K562 (cell line): ENCODE measurements around the gene KBTBD3. TPM values are rescaled to one million over a fixed set of nuclear protein-coding genes. Genes with fewer than 3 reads are reported as not detected.

ENCODE experiments used
- CREM ChIP-seq: IDR thresholded peaks from 2 replicates; pipeline ENCODE4 v1.6.1; 2014; ENCODE audit warnings: antibody characterized with exemption, low read depth
- CTCF ChIP-seq, 3 experiments: IDR thresholded peaks in 2 of 3; conservative IDR thresholded peaks in 1 of 3; 2 replicates each; pipeline ENCODE4 v1.5.1; 2011 to 2012; ENCODE audit warnings: low read length in 3 of 3, mild to moderate bottlenecking in 3 of 3, control low read depth in 2 of 3, improper control_type of control experiment in 1 of 3, inconsistent platforms in 1 of 3, low read depth in 1 of 3, mixed read lengths in 1 of 3, moderate library complexity in 1 of 3; ENCODE audit not compliant: insufficient read depth in 2 of 3
- ELF4 ChIP-seq: fragments of 450-650 bp; formaldehyde crosslinking; IDR thresholded peaks from 2 replicates; pipeline ENCODE4 v1.4.0; 2022; ENCODE audit warnings: missing genetic modification characterization
- GTF3C2 ChIP-seq: IDR thresholded peaks from 3 replicates; pipeline ENCODE4 v1.6.1; 2011; ENCODE audit warnings: borderline replicate concordance, mild to moderate bottlenecking, moderate library complexity; ENCODE audit not compliant: insufficient read length; ENCODE audit errors: extremely low read depth
- HDAC3 ChIP-seq: fragments of 450-650 bp; IDR thresholded peaks from 2 replicates; pipeline ENCODE4 v1.6.1; 2018; ENCODE audit warnings: borderline replicate concordance, mild to moderate bottlenecking, moderate library complexity; ENCODE audit not compliant: partially characterized antibody
- NR0B1 ChIP-seq: fragments of 450-650 bp; IDR thresholded peaks from one replicate; pipeline ENCODE4 v1.6.1; 2018; ENCODE audit warnings: mild to moderate bottlenecking, moderate library complexity; ENCODE audit not compliant: partially characterized antibody
- NR3C1 ChIP-seq: sonication (generic); formaldehyde crosslinking; IDR thresholded peaks from 2 replicates; pipeline ENCODE4 v1.8.1; 2022; ENCODE audit warnings: missing genetic modification reagents
- POLR2H ChIP-seq: IDR thresholded peaks from 2 replicates; pipeline ENCODE4 v1.6.1; 2016; ENCODE audit warnings: missing genetic modification characterization, low read depth, mild to moderate bottlenecking, control low read depth, missing compliant biosample characterization, moderate library complexity
- PRMT5 ChIP-seq: sonication (generic); formaldehyde crosslinking; IDR thresholded peaks from 2 replicates; pipeline ENCODE4 v1.5.0; 2020; ENCODE audit warnings: missing genetic modification reagents
- THRAP3 ChIP-seq: fragments of 450-650 bp; IDR thresholded peaks from 2 replicates; pipeline ENCODE4 v1.6.1; 2016; ENCODE audit warnings: mild to moderate bottlenecking, inconsistent platforms, borderline replicate concordance
- ZHX1 ChIP-seq: fragments of 150-350 bp; conservative IDR thresholded peaks from 2 replicates; pipeline ENCODE4 v1.6.1; 2014; ENCODE audit warnings: low read length
- ZNF512 ChIP-seq: IDR thresholded peaks from 2 replicates; pipeline ENCODE4 v1.6.1; 2016; ENCODE audit warnings: missing genetic modification characterization, missing compliant biosample characterization
- ZNF780A ChIP-seq: fragments of 250-450 bp; sonication (Bioruptor Pico); IDR thresholded peaks from 2 replicates; pipeline ENCODE4 v1.5.0; 2021; ENCODE audit warnings: mild to moderate bottlenecking
- polyA plus RNA-seq, 8 experiments: library from polyadenylated mRNA; depleted of rRNA in 4 of 8; stranded (reverse) in 5 of 8; unstranded in 3 of 8; fragments of >200 nt; fragmentation: Nextera tagmentation in 2 of 8; fragmentation: Illumina TruSeq in 1 of 8; extraction: Ambion mirVana in 2 of 8; extraction: Trizol in 1 of 8; gene quantifications; 2 replicates each; pipeline versions ENCODE4 v1.2.1 to v1.2.3, GENCODE V29; 2011 to 2014; ENCODE audit warnings: inconsistent platforms in 1 of 8, missing spikeins in 1 of 8
- total RNA-seq, 7 experiments: library from RNA; depleted of rRNA in 6 of 7; stranded (reverse); fragments of >200 nt in 6 of 7; fragmentation: Illumina TruSeq in 2 of 7; extraction: Trizol in 2 of 7; gene quantifications; 2 replicates each; pipeline versions ENCODE4 v1.2.1 to v1.2.3, GENCODE V29; 2011 to 2021; ENCODE audit warnings: low replicate concordance in 1 of 7
- TF ChIP-seq, protein P1 (sequence below): sonication (generic); formaldehyde crosslinking; IDR thresholded peaks from 2 replicates; pipeline ENCODE4 v1.9.0; 2022; ENCODE audit warnings: mild to moderate bottlenecking, missing genetic modification reagents

The KBTBD3 gene
- total and polyA plus RNA-seq, 9 of the 15 experiments (the other 6 are each of a cell fraction or from before 2014, with no cell fraction given) = 4.2 to 31.2 (median 6.4) TPM

GRCh38 chr11:106077609-106078455, 685 bp upstream of the KBTBD3 start, which contains the start of gene AASDHPPT (continued):
- TF ChIP-seq ZHX1 (no peak), CREM (no peak), GTF3C2 (no peak), THRAP3 (no peak), POLR2H (tag) (no peak; the same call in 1 of the 2 replicates), CTCF (IDR thresholded peaks at IDR 0.05 in 2 of 3, conservative IDR thresholded peaks at IDR 0.05 in 1 of 3; ENCODE audit: insufficient read depth in 2 of 3, low read depth in 1 of 3, low read length in 3 of 3) (0 out of 6 replicates have a peak, but pooled peaks of 1 of the 3 experiments have one; percentile 18), HDAC3 (no peak), ELF4 (CRISPR knock-in tag) (no peak), NR3C1 (no peak), ZNF780A (no peak), NR0B1 (no peak), PRMT5 (no peak), ZNF512 (tag) (no peak)
- TF ChIP-seq, protein P1, sequence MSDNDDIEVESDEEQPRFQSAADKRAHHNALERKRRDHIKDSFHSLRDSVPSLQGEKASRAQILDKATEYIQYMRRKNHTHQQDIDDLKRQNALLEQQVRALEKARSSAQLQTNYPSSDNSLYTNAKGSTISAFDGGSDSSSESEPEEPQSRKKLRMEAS (CRISPR knock-in tag) = no peak
